ENCODE measurements around the gene MYPOP. TPM values are rescaled to one million over a fixed set of nuclear protein-coding genes. Genes with fewer than 3 reads are reported as not detected.

Gene MYPOP
- total and polyA plus RNA-seq, 2 of the 13 experiments (the other 11 are each of a cell fraction or from before 2014, with no cell fraction given) = 2.3 to 2.7 TPM

GRCh38 chr19:45881909-45882528, 20.4 kb downstream of the MYPOP start (continued):
- TF ChIP-seq DMAP1 (CRISPR knock-in tag; IDR thresholded peaks at IDR 0.05) (0 out of 2 replicates have a peak, but pooled peaks have one; percentile 8), KLF12 (CRISPR knock-in tag; IDR thresholded peaks at IDR 0.05; ENCODE audit: borderline replicate concordance) (peak; percentile 52; the same call in 1 of the 2 replicates), NFYB (CRISPR knock-in tag; IDR thresholded peaks at IDR 0.05) (no peak), THRA (CRISPR knock-in tag; IDR thresholded peaks at IDR 0.05; ENCODE audit: borderline replicate concordance) (peak; percentile 59; the same call in 1 of the 2 replicates), ZNF674 (CRISPR knock-in tag; IDR thresholded peaks at IDR 0.05; ENCODE audit: low read depth) (no peak), ZFYVE20 (CRISPR knock-in tag; IDR thresholded peaks at IDR 0.05; ENCODE audit: borderline replicate concordance, low read depth) (no peak), MEIS1 (CRISPR knock-in tag; IDR thresholded peaks at IDR 0.05; ENCODE audit: borderline replicate concordance) (peak; percentile 14; the same call in 1 of the 2 replicates), ZFP1 (CRISPR knock-in tag; IDR thresholded peaks at IDR 0.05) (0 out of 2 replicates have a peak, but pooled peaks have one; percentile 36), HOXA3 (CRISPR knock-in tag; IDR thresholded peaks at IDR 0.05) (peak; percentile 63), YEATS4 (CRISPR knock-in tag; IDR thresholded peaks at IDR 0.05; ENCODE audit: borderline replicate concordance) (no peak), CHCHD3 (CRISPR knock-in tag; IDR thresholded peaks at IDR 0.05) (no peak), CBX5 (CRISPR knock-in tag; IDR thresholded peaks at IDR 0.05; ENCODE audit: borderline replicate concordance) (peak; percentile 17; the same call in 1 of the 2 replicates), ZNF143 (CRISPR knock-in tag; IDR thresholded peaks at IDR 0.05) (peak; percentile 63; the same call in 1 of the 2 replicates), MEF2D (CRISPR knock-in tag; IDR thresholded peaks at IDR 0.05) (peak; percentile 50; the same call in 1 of the 2 replicates), ZBTB34 (CRISPR knock-in tag; IDR thresholded peaks at IDR 0.05) (peak; percentile 76; the same call in 1 of the 2 replicates), DRAP1 (CRISPR knock-in tag; IDR thresholded peaks at IDR 0.05) (peak; percentile 90), U2AF2 (IDR thresholded peaks at IDR 0.05; ENCODE audit: low read depth, low read length) (no peak), KAT2B (IDR thresholded peaks at IDR 0.05; ENCODE audit: borderline replicate concordance, low read depth, low read length) (no peak), HDAC6 (IDR thresholded peaks at IDR 0.05; ENCODE audit: low read depth, low read length) (no peak), ZBTB20 (CRISPR knock-in tag; IDR thresholded peaks at IDR 0.05; ENCODE audit: borderline replicate concordance, low read depth) (no peak), ZBTB49 (CRISPR knock-in tag; IDR thresholded peaks at IDR 0.05; ENCODE audit: borderline replicate concordance) (no peak)
